ENCODE measurements around the gene CCDC102A. TPM values are rescaled to one million over a fixed set of nuclear protein-coding genes. Genes with fewer than 3 reads are reported as not detected.

CCDC102A gene
- total RNA-seq, 1 experiment from 2014 or later: 4.1 TPM

GRCh38 chr16:57484515-57485005 is 51.8 kb downstream of the CCDC102A start:
- Mint-ChIP-seq H3K36me3 (ENCODE audit: insufficient read depth, unreplicated experiment) (no peaks in the 10 kb centered on the region), H3K4me1 (ENCODE audit: insufficient read depth, unreplicated experiment) (peaks cover 5% of the 10 kb centered on the region), H3K27me3 (ENCODE audit: insufficient read depth, unreplicated experiment) (no peaks in the 10 kb centered on the region), H3K27ac (ENCODE audit: low read depth, unreplicated experiment) (no peak overlapping the region), H3K9me3 (ENCODE audit: unreplicated experiment) (no peaks in the 10 kb centered on the region), H3K4me3 (ENCODE audit: unreplicated experiment) (no peak overlapping the region)
- TF ChIP-seq CTCF (IDR thresholded peaks at IDR 0.05; ENCODE audit: unreplicated experiment): no peak
- POLR2A ChIA-PET: interaction anchor here (0.8 to 1.6 kb wide), 2 partner anchors 11 to 22 kb away, joined by 3 to 5 read pairs; partner anchors contain the start of gene POLR2C
- no peak for DNase-seq (ENCODE audit: unreplicated experiment)
- intact Hi-C loops (cut with micrococcal nuclease): no loop called here
- BruUV-seq (replicated peaks): no TSS peak
- CTCF ChIA-PET: interaction anchor here (0.6 to 2.6 kb wide), 4 partner anchors 22 to 382 kb away, joined by 3 to 10 read pairs (median 4); partner anchors contain the start of gene POLR2C

- DNase-seq (ENCODE audit: unreplicated experiment): no peak
- H3K27me3 Mint-ChIP-seq (ENCODE audit: insufficient read depth, unreplicated experiment): no peaks in the 10 kb centered on the region
- ChIA-PET POLR2A (no interaction called here), CTCF (interaction anchor here (0.6 to 2.6 kb wide), 3 partner anchors 22 to 382 kb away, joined by 3 to 10 read pairs (median 3); partner anchors contain the start of gene POLR2C)
- BruUV-seq (replicated peaks): no TSS peak
- no peaks in the 10 kb centered on the region for H3K9me3 Mint-ChIP-seq (ENCODE audit: unreplicated experiment)
- no peak overlapping the region for H3K27ac Mint-ChIP-seq (ENCODE audit: low read depth, unreplicated experiment)
- peaks cover 5% of the 10 kb centered on the region for H3K4me1 Mint-ChIP-seq (ENCODE audit: insufficient read depth, unreplicated experiment)
- intact Hi-C loops (cut with micrococcal nuclease): no loop called here
- H3K36me3 Mint-ChIP-seq (ENCODE audit: insufficient read depth, unreplicated experiment): no peaks in the 10 kb centered on the region
- TF ChIP-seq CTCF (IDR thresholded peaks at IDR 0.05; ENCODE audit: unreplicated experiment): no peak
- no peak overlapping the region for H3K4me3 Mint-ChIP-seq (ENCODE audit: unreplicated experiment)
Measured at GRCh38 chr16:57483725-57484514, 52.5 kb downstream of the CCDC102A start.

- H3K9me3 Mint-ChIP-seq (ENCODE audit: unreplicated experiment): no peaks in the 10 kb centered on the region
- H3K36me3 Mint-ChIP-seq (ENCODE audit: insufficient read depth, unreplicated experiment): no peaks in the 10 kb centered on the region
- TF ChIP-seq CTCF (IDR thresholded peaks at IDR 0.05; ENCODE audit: unreplicated experiment): no peak
- no peak for DNase-seq (ENCODE audit: unreplicated experiment)
- ChIA-PET CTCF (interaction anchor here (0.6 to 2.6 kb wide), 3 partner anchors 21 to 39 kb away, joined by 3 to 10 read pairs (median 3); partner anchors contain the start of gene POLR2C), POLR2A (no interaction called here)
- peaks cover 5% of the 10 kb centered on the region for H3K4me1 Mint-ChIP-seq (ENCODE audit: insufficient read depth, unreplicated experiment)
- no peak overlapping the region for H3K4me3 Mint-ChIP-seq (ENCODE audit: unreplicated experiment)
- intact Hi-C loops (cut with micrococcal nuclease): no loop called here
- no peaks in the 10 kb centered on the region for H3K27me3 Mint-ChIP-seq (ENCODE audit: insufficient read depth, unreplicated experiment)
- BruUV-seq (replicated peaks): no TSS peak
- no peak overlapping the region for H3K27ac Mint-ChIP-seq (ENCODE audit: low read depth, unreplicated experiment)
Measured at GRCh38 chr16:57482845-57483545, 53.4 kb downstream of the CCDC102A start.

GRCh38 chr16:57481421-57481820 is 55.0 kb downstream of the CCDC102A start:
- no TSS peak for BruUV-seq (replicated peaks)
- no peak for TF ChIP-seq CTCF (IDR thresholded peaks at IDR 0.05; ENCODE audit: unreplicated experiment)
- Mint-ChIP-seq H3K4me1 (ENCODE audit: insufficient read depth, unreplicated experiment) (peaks cover 5% of the 10 kb centered on the region), H3K27ac (ENCODE audit: low read depth, unreplicated experiment) (no peak overlapping the region), H3K27me3 (ENCODE audit: insufficient read depth, unreplicated experiment) (no peaks in the 10 kb centered on the region), H3K9me3 (ENCODE audit: unreplicated experiment) (no peaks in the 10 kb centered on the region), H3K36me3 (ENCODE audit: insufficient read depth, unreplicated experiment) (no peaks in the 10 kb centered on the region), H3K4me3 (ENCODE audit: unreplicated experiment) (no peak overlapping the region)
- ChIA-PET POLR2A (interaction anchor here (1.0 kb wide), 1 partner anchor 35 kb away, joined by 3 read pairs; the partner anchor contains the start of genes CIAPIN1 and COQ9), CTCF (interaction anchor here (0.6 to 0.9 kb wide), 2 partner anchors 19 to 744 kb away, joined by 3 to 5 read pairs; partner anchors contain the start of gene POLR2C)
- intact Hi-C loops (cut with micrococcal nuclease): no loop called here
- DNase-seq (ENCODE audit: unreplicated experiment): no peak
